WTC11 (cell line): ENCODE results near the gene TMPRSS6. TPM values are rescaled to one million over a fixed set of nuclear protein-coding genes. Genes with fewer than 3 reads are reported as not detected.

Experiments
- ATAC-seq: fragments of 200-7000 bp; cut with Tn5 transposase; 2 replicates; pipeline ENCODE4 v1.10.0; 2021; ENCODE audit warnings: mild to moderate bottlenecking, moderate library complexity
- CTCF ChIA-PET: fragments of 300-600 bp; sonication (Branson Sonifier 250); formaldehyde crosslinking; loops from one replicate; lab custom pipeline; 2021; ENCODE audit warnings: antibody characterized with exemption; lab: Charles Lee
- POLR2A ChIA-PET: fragments of 350-600 bp; sonication (Branson Sonifier 250); formaldehyde crosslinking; loops from one replicate; lab custom pipeline; 2021; ENCODE audit warnings: antibody characterized with exemption; lab: Charles Lee
- DNase-seq: peaks from one replicate; pipeline ENCODE4 v3.0.0; 2021; ENCODE audit warnings: low spot score
- H3K27ac Mint-ChIP-seq: 2 replicates; pipeline ENCODE4 v1.8.0; 2021; ENCODE audit warnings: mixed read lengths
- H3K27me3 Mint-ChIP-seq: 2 replicates; pipeline ENCODE4 v1.8.0; 2021; ENCODE audit warnings: low read depth, mild to moderate bottlenecking, moderate library complexity, mixed read lengths
- H3K36me3 Mint-ChIP-seq: 2 replicates; pipeline ENCODE4 v1.8.0; 2021; ENCODE audit warnings: mixed read lengths
- H3K4me1 Mint-ChIP-seq: 2 replicates; pipeline ENCODE4 v1.8.0; 2022; ENCODE audit warnings: mixed read lengths
- H3K4me3 Mint-ChIP-seq: 2 replicates; pipeline ENCODE4 v1.8.0; 2021; ENCODE audit warnings: mild to moderate bottlenecking, moderate library complexity, mixed read lengths
- H3K9me3 Mint-ChIP-seq: 2 replicates; pipeline ENCODE4 v1.8.0; 2021; ENCODE audit warnings: mixed read lengths
- EMX1 ChIP-seq: fragments of 250-450 bp; sonication (Bioruptor Pico); IDR thresholded peaks from 2 replicates; pipeline ENCODE4 v1.8.0; 2021; ENCODE audit warnings: mild to moderate bottlenecking
- FOXJ3 ChIP-seq: sonication (generic); formaldehyde crosslinking; IDR thresholded peaks from 2 replicates; pipeline ENCODE4 v1.9.0; 2021; ENCODE audit warnings: missing genetic modification reagents, mild to moderate bottlenecking, borderline replicate concordance
- FOXK1 ChIP-seq: sonication (generic); formaldehyde crosslinking; IDR thresholded peaks from 2 replicates; pipeline ENCODE4 v1.8.0; 2022; ENCODE audit warnings: mild to moderate bottlenecking, moderate library complexity, missing genetic modification reagents
- NR2C2 ChIP-seq: sonication (generic); formaldehyde crosslinking; IDR thresholded peaks from 2 replicates; pipeline ENCODE4 v1.8.0; 2022; ENCODE audit warnings: mild to moderate bottlenecking, missing genetic modification reagents
- SMAD3 ChIP-seq: sonication (generic); formaldehyde crosslinking; IDR thresholded peaks from 2 replicates; pipeline ENCODE4 v1.8.0; 2022; ENCODE audit warnings: missing genetic modification reagents, mild to moderate bottlenecking, borderline replicate concordance
- ZNF232 ChIP-seq: sonication (generic); formaldehyde crosslinking; IDR thresholded peaks from 2 replicates; pipeline ENCODE4 v1.8.0; 2022; ENCODE audit warnings: mild to moderate bottlenecking, missing genetic modification reagents
- total RNA-seq: library from RNA; stranded (reverse); gene quantifications from 3 replicates; pipeline ENCODE4 v1.2.3, GENCODE V29; 2021
- TF ChIP-seq, protein P1 (sequence below): sonication (generic); formaldehyde crosslinking; IDR thresholded peaks from 2 replicates; pipeline ENCODE4 v1.8.1; 2022; ENCODE audit warnings: mild to moderate bottlenecking, missing genetic modification reagents, moderate library complexity, borderline replicate concordance
- TF ChIP-seq, protein P2 (sequence below): sonication (generic); formaldehyde crosslinking; IDR thresholded peaks from 2 replicates; pipeline ENCODE4 v1.8.1; 2022; ENCODE audit warnings: low read depth, mild to moderate bottlenecking, moderate library complexity, missing genetic modification reagents, borderline replicate concordance
- TF ChIP-seq, protein P3 (sequence below): fragments of 250-450 bp; sonication (Bioruptor Pico); IDR thresholded peaks from 2 replicates; pipeline ENCODE4 v1.8.0; 2021; ENCODE audit warnings: mild to moderate bottlenecking
- TF ChIP-seq, protein P4 (sequence below): sonication (generic); formaldehyde crosslinking; IDR thresholded peaks from 2 replicates; pipeline ENCODE4 v1.8.1; 2023; ENCODE audit warnings: mild to moderate bottlenecking, missing genetic modification reagents, borderline replicate concordance
- TF ChIP-seq, protein P5 (sequence below): sonication (generic); formaldehyde crosslinking; conservative IDR thresholded peaks from 2 replicates; pipeline ENCODE4 v1.8.1; 2022; ENCODE audit warnings: mild to moderate bottlenecking, missing genetic modification reagents
- TF ChIP-seq, protein P6 (sequence below): sonication (generic); formaldehyde crosslinking; IDR thresholded peaks from 2 replicates; pipeline ENCODE4 v1.8.0; 2022; ENCODE audit warnings: mild to moderate bottlenecking, missing genetic modification reagents
- TF ChIP-seq, protein P7 (sequence below): sonication (generic); formaldehyde crosslinking; IDR thresholded peaks from 2 replicates; pipeline ENCODE4 v1.8.0; 2023; ENCODE audit warnings: missing genetic modification reagents
- TF ChIP-seq, protein P8 (sequence below): sonication (generic); formaldehyde crosslinking; IDR thresholded peaks from 2 replicates; pipeline ENCODE4 v1.8.1; 2023; ENCODE audit warnings: mild to moderate bottlenecking, missing genetic modification reagents, moderate library complexity

TMPRSS6 gene
- total RNA-seq, 1 experiment from 2014 or later = 0.11 TPM

DNA sequence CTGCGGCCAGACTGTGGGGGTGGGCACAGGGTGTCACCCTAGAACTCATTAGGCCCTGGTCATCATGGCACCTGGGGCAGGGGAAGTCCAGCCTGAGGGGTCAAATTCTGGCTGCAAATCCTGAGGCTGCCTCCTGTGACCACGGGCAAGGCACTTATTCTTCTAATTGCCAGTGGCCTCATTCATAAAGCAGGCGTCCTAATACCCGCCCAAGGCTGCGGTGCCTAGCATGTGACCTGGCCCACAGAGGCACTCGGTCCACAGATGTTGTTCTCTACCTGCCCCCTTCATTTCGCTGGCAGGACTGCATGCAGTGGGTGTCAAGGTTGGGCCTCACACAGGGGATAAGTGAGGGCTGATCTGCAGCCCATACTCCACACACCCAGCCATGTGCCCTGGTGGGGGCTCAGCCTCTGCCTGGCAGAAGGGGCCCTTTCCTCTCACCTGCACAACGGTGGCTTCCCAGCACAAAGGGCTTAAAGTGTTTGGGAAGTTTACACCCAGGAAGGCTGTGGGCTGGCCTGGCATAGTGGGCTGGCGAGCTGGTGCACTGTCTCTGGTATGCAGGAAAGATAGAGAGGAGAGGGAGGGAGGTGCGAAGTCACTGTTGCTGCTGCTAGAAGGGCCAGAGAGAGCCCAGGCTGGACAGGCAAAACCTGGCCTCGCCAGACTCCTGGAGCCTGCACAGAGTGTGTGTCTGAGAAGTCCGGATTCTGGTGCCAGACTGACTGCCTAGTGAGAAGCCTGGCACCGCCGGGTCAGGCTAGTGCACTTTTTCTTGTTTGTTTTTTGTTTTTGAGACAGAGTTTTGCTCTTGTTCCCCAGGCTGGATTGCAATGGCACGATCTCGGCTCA is 86.8 kb downstream of the TMPRSS6 start:
- ATAC-seq = no peak
- no peaks in the 10 kb centered on the region for H3K9me3 Mint-ChIP-seq

More for the DNA sequence above, 86.8 kb downstream of the TMPRSS6 start:
- peaks cover 23% of the 10 kb centered on the region for H3K36me3 Mint-ChIP-seq
- TF ChIP-seq, protein P1, sequence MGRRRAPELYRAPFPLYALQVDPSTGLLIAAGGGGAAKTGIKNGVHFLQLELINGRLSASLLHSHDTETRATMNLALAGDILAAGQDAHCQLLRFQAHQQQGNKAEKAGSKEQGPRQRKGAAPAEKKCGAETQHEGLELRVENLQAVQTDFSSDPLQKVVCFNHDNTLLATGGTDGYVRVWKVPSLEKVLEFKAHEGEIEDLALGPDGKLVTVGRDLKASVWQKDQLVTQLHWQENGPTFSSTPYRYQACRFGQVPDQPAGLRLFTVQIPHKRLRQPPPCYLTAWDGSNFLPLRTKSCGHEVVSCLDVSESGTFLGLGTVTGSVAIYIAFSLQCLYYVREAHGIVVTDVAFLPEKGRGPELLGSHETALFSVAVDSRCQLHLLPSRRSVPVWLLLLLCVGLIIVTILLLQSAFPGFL (CRISPR knock-in tag) = no peak
- TF ChIP-seq, protein P2, sequence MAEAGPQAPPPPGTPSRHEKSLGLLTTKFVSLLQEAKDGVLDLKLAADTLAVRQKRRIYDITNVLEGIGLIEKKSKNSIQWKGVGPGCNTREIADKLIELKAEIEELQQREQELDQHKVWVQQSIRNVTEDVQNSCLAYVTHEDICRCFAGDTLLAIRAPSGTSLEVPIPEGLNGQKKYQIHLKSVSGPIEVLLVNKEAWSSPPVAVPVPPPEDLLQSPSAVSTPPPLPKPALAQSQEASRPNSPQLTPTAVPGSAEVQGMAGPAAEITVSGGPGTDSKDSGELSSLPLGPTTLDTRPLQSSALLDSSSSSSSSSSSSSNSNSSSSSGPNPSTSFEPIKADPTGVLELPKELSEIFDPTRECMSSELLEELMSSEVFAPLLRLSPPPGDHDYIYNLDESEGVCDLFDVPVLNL (CRISPR knock-in tag) = no peak
- no peak for TF ChIP-seq SMAD3 (CRISPR knock-in tag)
- TF ChIP-seq, protein P3, sequence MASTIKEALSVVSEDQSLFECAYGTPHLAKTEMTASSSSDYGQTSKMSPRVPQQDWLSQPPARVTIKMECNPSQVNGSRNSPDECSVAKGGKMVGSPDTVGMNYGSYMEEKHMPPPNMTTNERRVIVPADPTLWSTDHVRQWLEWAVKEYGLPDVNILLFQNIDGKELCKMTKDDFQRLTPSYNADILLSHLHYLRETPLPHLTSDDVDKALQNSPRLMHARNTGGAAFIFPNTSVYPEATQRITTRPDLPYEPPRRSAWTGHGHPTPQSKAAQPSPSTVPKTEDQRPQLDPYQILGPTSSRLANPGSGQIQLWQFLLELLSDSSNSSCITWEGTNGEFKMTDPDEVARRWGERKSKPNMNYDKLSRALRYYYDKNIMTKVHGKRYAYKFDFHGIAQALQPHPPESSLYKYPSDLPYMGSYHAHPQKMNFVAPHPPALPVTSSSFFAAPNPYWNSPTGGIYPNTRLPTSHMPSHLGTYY (CRISPR knock-in tag) = no peak
- no peak for TF ChIP-seq NR2C2
- TF ChIP-seq, protein P4, sequence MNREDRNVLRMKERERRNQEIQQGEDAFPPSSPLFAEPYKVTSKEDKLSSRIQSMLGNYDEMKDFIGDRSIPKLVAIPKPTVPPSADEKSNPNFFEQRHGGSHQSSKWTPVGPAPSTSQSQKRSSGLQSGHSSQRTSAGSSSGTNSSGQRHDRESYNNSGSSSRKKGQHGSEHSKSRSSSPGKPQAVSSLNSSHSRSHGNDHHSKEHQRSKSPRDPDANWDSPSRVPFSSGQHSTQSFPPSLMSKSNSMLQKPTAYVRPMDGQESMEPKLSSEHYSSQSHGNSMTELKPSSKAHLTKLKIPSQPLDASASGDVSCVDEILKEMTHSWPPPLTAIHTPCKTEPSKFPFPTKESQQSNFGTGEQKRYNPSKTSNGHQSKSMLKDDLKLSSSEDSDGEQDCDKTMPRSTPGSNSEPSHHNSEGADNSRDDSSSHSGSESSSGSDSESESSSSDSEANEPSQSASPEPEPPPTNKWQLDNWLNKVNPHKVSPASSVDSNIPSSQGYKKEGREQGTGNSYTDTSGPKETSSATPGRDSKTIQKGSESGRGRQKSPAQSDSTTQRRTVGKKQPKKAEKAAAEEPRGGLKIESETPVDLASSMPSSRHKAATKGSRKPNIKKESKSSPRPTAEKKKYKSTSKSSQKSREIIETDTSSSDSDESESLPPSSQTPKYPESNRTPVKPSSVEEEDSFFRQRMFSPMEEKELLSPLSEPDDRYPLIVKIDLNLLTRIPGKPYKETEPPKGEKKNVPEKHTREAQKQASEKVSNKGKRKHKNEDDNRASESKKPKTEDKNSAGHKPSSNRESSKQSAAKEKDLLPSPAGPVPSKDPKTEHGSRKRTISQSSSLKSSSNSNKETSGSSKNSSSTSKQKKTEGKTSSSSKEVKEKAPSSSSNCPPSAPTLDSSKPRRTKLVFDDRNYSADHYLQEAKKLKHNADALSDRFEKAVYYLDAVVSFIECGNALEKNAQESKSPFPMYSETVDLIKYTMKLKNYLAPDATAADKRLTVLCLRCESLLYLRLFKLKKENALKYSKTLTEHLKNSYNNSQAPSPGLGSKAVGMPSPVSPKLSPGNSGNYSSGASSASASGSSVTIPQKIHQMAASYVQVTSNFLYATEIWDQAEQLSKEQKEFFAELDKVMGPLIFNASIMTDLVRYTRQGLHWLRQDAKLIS (CRISPR knock-in tag) = no peak
- TF ChIP-seq FOXK1 (CRISPR knock-in tag) = no peak
- TF ChIP-seq, protein P5, sequence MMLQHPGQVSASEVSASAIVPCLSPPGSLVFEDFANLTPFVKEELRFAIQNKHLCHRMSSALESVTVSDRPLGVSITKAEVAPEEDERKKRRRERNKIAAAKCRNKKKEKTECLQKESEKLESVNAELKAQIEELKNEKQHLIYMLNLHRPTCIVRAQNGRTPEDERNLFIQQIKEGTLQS = no peak
- no peak for TF ChIP-seq ZNF232
- no peak for TF ChIP-seq EMX1 (CRISPR knock-in tag)
- TF ChIP-seq, protein P6, sequence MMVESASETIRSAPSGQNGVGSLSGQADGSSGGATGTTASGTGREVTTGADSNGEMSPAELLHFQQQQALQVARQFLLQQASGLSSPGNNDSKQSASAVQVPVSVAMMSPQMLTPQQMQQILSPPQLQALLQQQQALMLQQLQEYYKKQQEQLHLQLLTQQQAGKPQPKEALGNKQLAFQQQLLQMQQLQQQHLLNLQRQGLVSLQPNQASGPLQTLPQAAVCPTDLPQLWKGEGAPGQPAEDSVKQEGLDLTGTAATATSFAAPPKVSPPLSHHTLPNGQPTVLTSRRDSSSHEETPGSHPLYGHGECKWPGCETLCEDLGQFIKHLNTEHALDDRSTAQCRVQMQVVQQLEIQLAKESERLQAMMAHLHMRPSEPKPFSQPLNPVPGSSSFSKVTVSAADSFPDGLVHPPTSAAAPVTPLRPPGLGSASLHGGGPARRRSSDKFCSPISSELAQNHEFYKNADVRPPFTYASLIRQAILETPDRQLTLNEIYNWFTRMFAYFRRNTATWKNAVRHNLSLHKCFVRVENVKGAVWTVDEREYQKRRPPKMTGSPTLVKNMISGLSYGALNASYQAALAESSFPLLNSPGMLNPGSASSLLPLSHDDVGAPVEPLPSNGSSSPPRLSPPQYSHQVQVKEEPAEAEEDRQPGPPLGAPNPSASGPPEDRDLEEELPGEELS (CRISPR knock-in tag) = no peak
- TF ChIP-seq FOXJ3 (CRISPR knock-in tag) = no peak
- TF ChIP-seq, protein P7, sequence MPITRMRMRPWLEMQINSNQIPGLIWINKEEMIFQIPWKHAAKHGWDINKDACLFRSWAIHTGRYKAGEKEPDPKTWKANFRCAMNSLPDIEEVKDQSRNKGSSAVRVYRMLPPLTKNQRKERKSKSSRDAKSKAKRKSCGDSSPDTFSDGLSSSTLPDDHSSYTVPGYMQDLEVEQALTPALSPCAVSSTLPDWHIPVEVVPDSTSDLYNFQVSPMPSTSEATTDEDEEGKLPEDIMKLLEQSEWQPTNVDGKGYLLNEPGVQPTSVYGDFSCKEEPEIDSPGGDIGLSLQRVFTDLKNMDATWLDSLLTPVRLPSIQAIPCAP (CRISPR knock-in tag) = no peak
- TF ChIP-seq, protein P8, sequence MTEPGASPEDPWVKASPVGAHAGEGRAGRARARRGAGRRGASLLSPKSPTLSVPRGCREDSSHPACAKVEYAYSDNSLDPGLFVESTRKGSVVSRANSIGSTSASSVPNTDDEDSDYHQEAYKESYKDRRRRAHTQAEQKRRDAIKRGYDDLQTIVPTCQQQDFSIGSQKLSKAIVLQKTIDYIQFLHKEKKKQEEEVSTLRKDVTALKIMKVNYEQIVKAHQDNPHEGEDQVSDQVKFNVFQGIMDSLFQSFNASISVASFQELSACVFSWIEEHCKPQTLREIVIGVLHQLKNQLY (CRISPR knock-in tag) = no peak
- no peak overlapping the region for H3K27ac Mint-ChIP-seq
- ChIA-PET CTCF (interaction anchor here (0.8 to 5.1 kb wide), 21 partner anchors 8 to 265 kb away, joined by 3 to 38 read pairs (median 4); partner anchors contain the start of genes IFT27 and KCTD17), POLR2A (no interaction called here)
- H3K4me3 Mint-ChIP-seq = no peak overlapping the region
- H3K27me3 Mint-ChIP-seq = no peaks in the 10 kb centered on the region
- H3K4me1 Mint-ChIP-seq = peaks cover 26% of the 10 kb centered on the region
- no peak for DNase-seq
